ENCODE measurements around the gene HTR3B.

Gene HTR3B

DNA sequence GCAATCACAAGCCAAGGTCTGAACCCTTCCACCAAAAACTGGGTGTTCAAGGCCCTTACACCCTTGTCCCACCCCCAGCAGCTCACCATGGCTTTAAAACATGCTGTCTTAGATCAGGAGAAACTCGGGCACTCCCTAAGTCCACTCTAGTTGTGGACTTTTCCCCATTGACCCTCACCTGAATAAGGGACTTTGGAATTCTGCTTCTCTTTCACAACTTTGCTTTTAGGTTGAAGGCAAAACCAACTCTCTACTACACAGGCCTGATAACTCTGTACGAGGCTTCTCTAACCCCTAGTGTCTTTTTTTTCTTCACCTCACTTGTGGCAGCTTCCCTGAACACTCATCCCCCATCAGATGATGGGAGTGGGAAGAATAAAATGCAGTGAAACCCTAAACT is 85.3 kb downstream of the HTR3B start:
- DNase-seq (ENCODE audit: low read depth, low spot score), result no peak

- no peak for DNase-seq (ENCODE audit: low read depth, low spot score)
Observed at GRCh38 chr11:113991170-113991569, 86.6 kb downstream of the HTR3B start.

GRCh38 chr11:113991718-113992458 is 87.3 kb downstream of the HTR3B start:
- no peak for DNase-seq (ENCODE audit: low read depth, low spot score)

- DNase-seq (ENCODE audit: low read depth, low spot score), result no peak
Observed at GRCh38 chr11:113992459-113993110, 88.0 kb downstream of the HTR3B start.

DNA sequence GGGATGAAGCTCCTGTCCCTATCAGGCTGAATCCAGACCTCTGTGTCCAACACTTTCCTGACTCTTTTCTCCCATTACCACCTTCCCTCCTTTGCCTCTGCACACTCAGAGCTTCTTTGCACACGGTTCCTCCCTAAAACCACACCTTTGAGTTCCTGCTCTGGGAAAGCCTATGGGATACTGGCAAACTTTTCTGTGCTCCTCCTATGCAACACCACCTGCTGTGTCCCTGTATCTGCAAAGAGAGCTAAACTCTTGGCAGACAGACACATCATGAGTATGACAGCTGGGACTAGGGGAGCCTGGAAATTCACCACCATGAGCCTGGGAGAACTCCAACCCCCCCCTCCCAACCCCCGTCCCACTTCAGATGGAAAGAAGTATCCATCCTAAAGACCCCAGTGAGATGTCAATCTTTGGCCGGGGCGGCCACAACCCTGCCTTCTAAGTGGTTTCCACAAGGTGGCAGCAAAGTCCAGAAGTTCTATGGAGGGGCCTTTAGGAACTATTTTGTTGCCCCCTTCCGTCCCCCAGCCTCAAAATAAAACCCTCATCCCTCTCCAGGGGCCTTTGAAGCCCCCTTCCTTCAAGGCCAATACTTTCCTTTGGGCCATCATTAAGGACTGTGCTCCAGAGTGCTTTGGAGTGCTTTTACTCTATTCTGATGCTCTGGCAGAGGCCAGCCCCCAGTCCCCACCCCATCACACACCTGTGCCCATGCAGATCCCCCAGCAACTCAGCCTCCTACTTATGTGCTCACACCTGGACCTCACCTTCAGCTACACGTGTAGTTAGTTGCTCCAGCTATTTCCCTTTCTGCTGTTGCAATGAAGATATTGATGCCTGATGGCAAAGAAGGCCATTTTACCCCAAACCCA is 89.7 kb downstream of the HTR3B start:
- DNase-seq (ENCODE audit: low read depth, low spot score), result no peak
